Dermis blood vessel endothelial cell (primary cell): ENCODE results near the gene TBXAS1. TPM values are rescaled to one million over a fixed set of nuclear protein-coding genes. Genes with fewer than 3 reads are reported as not detected.
"Not testable (repeated sequence)": the region's sequence is repeated elsewhere in the genome, so short reads cannot be mapped to it uniquely, and the experiment has no call there.

Source experiments
- DNase-seq: peaks from one replicate; pipeline ENCODE4 v3.0.0; 2010
- total RNA-seq: library from RNA; depleted of rRNA; stranded (reverse); fragments of >200 nt; gene quantifications from 2 replicates; pipeline ENCODE4 v1.2.3, GENCODE V29; 2014

The TBXAS1 gene
- total RNA-seq, 1 donor from 2014 or later = 0.17 TPM

DNA sequence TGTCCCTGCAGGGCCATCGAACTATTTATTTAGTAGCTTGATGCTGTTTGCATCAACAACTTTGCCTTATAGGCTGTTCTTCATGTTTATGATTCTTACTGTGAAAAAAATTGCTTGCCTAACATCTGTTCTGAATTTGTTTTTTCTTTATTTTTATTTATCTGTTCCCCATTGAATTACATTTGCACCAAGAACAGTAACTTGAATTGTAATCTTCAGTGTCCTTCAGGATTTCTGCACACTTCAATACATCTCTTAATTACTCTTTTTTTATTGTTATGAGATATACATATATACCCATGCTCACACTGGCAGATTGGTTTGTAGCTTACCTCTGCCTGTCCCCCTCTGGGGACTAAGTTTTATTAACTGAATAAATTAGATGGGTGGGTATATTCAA lies 64.4 kb downstream of the TBXAS1 start:
- DNase-seq = no peak

GRCh38 chr7:139893999-139894398 lies 64.9 kb downstream of the TBXAS1 start:
- no peak for DNase-seq

GRCh38 chr7:139895141-139895829 lies 66.2 kb downstream of the TBXAS1 start:
- DNase-seq = no peak

- no peak for DNase-seq
Observed at GRCh38 chr7:139896288-139896687, 67.2 kb downstream of the TBXAS1 start.

DNA sequence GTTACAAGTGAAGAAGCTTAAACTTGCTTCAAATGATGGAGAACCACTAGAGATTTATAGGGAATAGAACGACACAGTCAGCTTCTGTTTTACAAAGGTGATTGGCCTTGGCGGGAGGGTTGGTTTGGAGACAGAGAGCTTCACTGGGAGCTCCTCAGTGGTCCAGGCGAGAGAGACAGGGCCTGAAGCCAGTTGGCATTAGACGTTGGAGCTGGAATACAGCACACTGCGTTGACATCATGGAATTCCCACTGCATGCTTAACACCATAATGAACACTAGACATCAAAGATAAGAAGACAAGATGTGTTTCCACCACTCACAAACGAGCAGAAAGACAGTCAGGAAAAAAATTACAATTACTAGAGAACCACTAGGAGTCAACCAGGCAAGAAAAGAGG lies 67.8 kb downstream of the TBXAS1 start:
- no peak for DNase-seq

DNA sequence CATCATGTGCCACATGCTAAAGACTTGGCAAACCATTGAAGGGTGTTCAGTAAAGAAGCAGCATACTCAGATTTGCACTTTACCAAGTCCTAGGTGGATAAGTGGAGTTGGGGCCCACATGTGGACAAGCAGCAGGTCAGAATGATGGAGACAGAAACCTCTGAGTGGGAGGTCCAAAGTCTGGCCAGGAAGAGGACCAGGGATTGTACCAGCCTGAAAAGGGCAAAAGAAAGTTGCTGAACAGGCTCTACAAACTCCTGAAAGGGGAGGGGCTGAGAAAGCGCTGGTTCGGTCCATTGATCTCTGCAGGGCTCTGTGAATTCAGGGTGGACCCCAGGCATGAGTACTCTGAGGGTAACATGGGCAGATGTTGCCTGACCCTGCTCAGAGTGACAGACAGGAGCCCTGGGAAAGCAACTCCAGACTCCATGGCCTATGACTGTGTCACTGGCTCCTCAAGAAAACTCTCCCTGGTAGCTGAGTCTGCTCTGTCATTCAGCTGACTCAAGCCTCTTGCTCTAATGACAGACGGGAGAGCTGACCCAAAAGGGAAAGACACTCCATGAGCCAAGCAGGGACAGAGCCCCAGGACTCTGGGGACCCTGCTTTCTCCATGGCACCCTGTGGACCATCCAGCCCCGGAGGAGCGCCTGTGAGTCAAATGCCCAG lies 68.5 kb downstream of the TBXAS1 start:
- no peak for DNase-seq

DNA sequence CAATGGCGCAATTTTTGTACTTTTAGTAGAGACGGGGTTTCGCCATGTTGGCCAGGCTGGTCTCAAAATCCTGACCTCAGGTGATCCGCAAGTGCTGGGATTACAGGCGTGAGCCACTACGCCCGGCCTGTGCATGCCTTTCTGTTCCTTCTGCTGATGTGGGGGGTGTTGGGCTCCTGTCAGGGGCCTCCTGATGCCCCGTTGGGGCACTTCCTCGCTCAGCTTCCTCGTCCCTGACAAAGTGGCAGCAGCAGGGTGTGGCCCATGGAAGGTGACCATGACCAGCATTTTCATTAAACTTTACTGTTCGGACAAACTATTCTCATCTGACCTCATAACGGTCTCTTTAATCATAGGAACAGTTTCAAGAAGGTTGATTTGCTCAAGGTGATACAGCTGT lies 69.4 kb downstream of the TBXAS1 start:
- DNase-seq = no peak

- no peak for DNase-seq
Observed at GRCh38 chr7:139899328-139899955, 70.4 kb downstream of the TBXAS1 start.

DNA sequence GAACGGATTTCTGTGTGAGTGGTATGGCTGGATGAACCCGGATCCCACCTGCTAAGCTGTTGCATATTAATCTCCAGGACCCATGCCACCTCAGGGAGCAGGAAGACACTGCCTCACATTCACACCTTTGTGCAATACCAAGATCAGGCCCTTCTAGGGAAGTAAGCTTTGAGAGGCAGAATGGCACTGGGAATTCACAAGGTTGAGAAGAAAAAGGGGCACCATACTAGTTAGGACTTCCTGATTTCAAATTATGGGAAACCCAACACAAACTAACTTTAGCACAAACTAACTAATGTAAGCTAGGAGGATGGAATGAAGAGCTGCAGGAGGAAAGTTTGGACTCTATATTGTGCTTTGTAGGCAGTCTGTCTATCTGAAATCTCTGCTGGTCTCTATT lies 71.3 kb downstream of the TBXAS1 start:
- no peak for DNase-seq

DNA sequence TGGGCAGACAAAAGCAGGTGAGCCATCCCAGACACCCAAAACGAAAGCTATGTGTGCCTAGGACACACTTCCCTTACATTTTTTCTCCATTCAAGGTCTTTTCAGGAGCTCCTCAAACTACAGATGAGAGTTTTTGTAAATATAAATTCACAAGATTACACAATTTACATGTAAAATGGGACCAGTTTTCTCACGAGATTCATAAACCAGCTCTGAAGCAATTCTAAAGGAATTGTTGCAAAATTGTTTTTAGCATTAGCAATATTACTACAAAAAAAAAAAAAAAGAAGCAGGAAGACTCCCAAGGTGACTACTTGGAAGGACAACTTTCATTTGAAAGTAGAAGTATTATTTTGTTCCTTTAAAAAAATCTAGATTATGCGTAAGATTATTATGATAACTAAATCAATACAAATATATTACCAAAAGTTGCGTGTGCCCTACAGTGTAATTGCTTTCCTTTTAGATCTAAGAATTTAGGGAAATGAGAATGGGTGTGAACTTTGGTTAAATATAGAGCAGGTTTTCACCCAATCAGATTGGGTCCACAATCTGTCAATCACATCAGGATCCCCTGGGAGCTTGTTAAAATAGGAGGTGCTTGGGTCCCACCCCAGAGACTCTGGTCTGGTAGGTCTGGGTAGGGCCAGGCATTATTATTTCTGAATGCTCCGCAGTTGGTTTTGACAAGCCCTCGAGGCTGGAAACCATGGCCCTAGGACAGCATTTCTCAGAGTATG lies 72.2 kb downstream of the TBXAS1 start:
- no peak for DNase-seq

DNA sequence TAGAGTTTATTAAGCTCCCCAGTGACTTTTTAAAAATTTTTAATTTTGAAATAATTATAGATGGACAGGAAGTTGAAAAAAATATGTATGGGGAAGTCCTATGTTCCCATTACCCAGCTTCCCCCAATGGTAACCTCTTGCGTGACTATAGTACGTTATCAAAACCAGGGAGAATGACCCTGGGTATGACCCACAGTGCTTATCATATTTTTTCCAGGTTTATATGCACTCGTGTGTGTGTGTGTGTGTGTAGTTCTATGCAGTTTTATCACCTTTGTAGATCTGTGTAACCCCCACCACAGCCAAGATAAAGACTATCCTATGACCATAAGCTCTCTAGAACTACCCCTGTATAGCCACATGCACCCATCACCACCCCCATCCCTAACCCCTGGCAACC lies 72.8 kb downstream of the TBXAS1 start:
- DNase-seq = no peak

GRCh38 chr7:139902436-139903102 lies 73.5 kb downstream of the TBXAS1 start:
- no peak for DNase-seq

DNA sequence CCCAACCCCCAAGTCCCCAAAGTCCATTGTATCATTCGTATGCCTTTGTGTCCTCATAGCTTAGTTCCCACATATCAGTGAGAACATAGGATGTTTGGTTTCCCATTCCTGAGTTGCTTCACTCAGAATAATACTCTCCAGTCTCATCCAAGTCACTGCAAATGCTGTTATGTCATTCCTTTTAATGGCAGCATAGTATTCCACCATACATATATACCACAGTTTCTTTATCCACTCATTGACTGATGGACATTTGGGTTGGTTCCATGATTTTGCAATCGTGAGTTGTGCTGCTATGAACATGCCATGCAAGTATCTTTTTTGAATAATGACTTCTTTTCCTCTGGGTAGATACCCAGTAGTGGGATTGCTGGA lies 74.0 kb downstream of the TBXAS1 start:
- not testable (repeated sequence) for DNase-seq

DNA sequence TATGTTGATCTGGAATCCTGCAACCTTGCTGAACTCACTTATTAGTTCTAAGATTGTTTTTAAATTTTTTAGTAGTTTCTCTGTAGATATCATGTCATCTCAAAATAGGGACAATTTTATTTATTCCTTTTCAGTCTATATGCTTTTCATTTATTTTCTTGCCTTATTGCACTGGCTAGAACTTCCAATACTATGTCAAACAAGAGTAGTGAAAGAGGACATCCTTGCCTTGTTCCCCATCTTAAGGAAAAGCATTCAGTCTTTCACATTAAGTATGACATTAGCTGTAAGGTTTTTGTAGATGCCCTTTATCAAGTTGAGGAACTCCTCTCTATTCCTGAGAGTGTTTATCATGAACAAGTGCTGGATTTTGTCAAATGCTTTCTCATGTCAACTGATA lies 77.8 kb downstream of the TBXAS1 start:
- no peak for DNase-seq

GRCh38 chr7:139908792-139909191 lies 79.7 kb downstream of the TBXAS1 start:
- DNase-seq = no peak

- DNase-seq = no peak
Observed at GRCh38 chr7:139909379-139910050, 80.5 kb downstream of the TBXAS1 start.

DNA sequence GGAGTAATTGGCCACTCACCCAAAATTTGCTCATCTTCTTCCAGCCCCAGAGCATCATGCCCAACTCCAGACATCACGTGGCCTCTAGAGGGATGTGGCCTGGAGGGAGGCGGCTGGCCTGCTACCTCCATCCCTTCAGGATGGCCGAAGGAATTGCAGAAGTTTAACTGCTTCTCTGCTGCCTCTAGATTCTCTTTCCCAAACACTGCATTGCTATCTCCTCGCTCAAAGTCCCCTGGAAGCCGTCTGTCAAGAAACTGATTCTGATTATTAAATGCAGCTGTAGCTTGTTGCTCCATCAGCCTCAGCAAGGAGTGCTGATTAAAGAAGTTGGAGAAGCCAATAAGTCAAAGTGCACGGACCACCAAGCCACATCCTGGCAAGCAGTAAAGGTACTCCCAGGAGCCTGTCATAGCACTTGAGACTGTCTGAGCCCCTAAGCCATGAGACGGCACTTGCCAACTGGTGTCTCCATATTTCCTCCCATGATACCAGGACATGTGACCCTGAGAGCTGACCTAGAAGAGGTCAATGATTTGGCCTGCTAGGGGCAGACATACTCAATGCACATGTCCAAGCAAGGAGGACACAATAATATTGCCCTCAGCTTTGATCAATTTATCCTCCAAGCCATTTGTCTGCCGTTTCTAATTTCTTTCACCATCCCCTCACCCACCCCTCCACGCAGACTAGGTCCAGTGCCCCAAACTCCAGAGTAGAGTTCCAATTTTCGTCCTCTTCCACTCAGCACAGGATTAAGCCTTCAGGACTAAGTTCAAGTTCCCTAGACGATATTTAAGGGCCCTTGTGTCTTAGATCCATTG lies 84.2 kb downstream of the TBXAS1 start:
- no peak for DNase-seq

DNA sequence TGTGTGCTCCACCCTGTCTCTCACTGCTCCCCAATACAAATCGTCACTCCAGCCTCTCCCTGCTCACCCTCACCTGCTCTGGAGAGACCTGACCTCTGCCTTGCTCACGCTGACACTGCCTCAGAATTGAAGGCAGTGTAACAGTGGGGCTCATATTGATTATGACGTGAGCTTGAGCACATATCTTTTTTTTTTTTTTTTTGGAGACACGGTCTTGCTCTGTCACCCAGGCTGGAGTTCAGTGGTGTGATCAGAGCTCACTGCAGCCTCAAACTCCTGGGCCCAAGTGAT lies 84.7 kb downstream of the TBXAS1 start:
- DNase-seq = no peak

DNA sequence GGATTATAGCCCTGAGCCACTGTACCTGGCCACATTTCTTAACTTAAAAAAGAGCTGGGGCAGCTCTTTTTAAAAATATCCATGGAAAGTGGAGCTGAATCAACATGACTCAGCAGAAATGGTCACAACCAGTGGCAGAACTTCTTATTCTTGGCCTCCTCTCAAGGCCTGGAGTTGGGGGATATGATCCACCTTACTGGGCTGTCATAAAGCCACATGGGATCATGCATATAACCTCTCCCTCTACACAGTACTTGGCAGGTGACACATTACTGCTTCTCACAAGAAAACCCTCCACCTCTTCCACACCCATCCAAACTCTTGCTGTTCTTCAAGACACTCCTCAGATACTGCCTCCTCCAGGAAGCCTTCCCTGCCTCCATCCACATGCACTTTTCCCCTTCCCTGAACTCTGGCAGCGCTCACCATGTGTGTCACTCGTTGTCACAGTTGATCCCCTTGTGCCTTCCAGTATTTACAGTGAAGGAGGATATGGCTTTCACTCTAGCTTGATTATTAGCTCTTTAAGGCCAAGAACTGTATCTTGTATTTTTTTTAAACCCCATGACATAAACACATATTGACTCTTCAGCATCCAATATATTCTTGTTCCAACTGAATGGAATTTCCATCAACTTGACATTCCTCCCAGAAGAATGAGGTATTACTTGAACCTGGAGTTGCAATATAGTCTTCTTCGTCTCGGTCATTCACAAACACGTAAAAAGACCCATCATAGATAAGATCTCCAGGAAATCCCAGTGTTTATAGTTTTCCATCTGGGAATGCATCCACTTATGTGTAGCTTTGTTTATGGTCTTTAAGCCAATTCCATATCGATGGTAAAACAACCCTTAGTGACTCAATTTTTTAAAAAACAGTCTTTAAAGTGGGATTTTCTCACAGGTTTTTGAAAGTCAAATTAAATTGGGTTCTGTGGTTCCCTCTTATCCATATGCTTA lies 85.5 kb downstream of the TBXAS1 start:
- no peak for DNase-seq

GRCh38 chr7:139915268-139915863 lies 86.3 kb downstream of the TBXAS1 start:
- no peak for DNase-seq
